T-helper 1 cell treated with Interleukin-12 subunit alpha and Interleukin-12 subunit beta and Interleukin-4 antibody, amounts not matched to agents 30 μg/mL and 1 μg/mL, for 36 hours (primary cell): ENCODE measurements around the gene ZMIZ2.

Source experiments
- H3K27ac Mint-ChIP-seq: one replicate; pipeline ENCODE4 v1.8.0; 2021; ENCODE audit warnings: mild to moderate bottlenecking, mixed read lengths
- H3K27me3 Mint-ChIP-seq: one replicate; pipeline ENCODE4 v1.8.0; 2021; ENCODE audit warnings: low read depth, mixed read lengths
- H3K36me3 Mint-ChIP-seq: one replicate; pipeline ENCODE4 v1.8.0; 2021; ENCODE audit warnings: low read depth, mixed read lengths
- H3K4me1 Mint-ChIP-seq: one replicate; pipeline ENCODE4 v1.8.0; 2021; ENCODE audit warnings: low read depth, mixed read lengths
- H3K4me3 Mint-ChIP-seq: one replicate; pipeline ENCODE4 v1.8.0; 2021; ENCODE audit warnings: mild to moderate bottlenecking, moderate library complexity, mixed read lengths
- H3K9me3 Mint-ChIP-seq: one replicate; pipeline ENCODE4 v1.8.0; 2021; ENCODE audit warnings: mixed read lengths

Gene ZMIZ2

DNA sequence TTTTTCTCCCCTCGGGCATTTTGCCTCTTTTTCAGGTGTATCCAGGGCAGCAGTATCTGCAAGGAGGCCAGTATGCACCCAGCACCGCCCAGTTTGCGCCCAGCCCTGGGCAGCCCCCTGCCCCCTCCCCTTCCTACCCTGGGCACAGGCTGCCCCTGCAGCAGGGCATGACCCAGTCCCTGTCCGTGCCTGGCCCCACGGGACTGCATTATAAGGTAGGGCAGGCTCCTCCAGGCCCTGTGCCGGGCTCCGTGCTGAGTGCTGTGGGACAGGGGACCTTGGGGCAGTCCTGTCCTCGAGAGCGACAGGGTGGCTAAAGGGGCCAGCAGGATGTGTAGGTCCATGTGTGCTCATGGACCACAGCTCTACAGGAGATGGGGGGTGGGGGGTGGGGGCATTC, 10.6 kb downstream of the ZMIZ2 start:
- Mint-ChIP-seq H3K27me3 (no peaks in the 10 kb centered on the region), H3K4me1 (no peaks in the 10 kb centered on the region), H3K4me3 (no peak overlapping the region), H3K27ac (no peak overlapping the region), H3K36me3 (peaks cover 26% of the 10 kb centered on the region), H3K9me3 (no peaks in the 10 kb centered on the region)

GRCh38 chr7:44760034-44760580, 11.5 kb downstream of the ZMIZ2 start:
- no peak overlapping the region for H3K4me3 Mint-ChIP-seq
- no peaks in the 10 kb centered on the region for H3K9me3 Mint-ChIP-seq
- H3K4me1 Mint-ChIP-seq = no peaks in the 10 kb centered on the region
- H3K36me3 Mint-ChIP-seq = peaks cover 30% of the 10 kb centered on the region
- no peaks in the 10 kb centered on the region for H3K27me3 Mint-ChIP-seq
- H3K27ac Mint-ChIP-seq = no peak overlapping the region

DNA sequence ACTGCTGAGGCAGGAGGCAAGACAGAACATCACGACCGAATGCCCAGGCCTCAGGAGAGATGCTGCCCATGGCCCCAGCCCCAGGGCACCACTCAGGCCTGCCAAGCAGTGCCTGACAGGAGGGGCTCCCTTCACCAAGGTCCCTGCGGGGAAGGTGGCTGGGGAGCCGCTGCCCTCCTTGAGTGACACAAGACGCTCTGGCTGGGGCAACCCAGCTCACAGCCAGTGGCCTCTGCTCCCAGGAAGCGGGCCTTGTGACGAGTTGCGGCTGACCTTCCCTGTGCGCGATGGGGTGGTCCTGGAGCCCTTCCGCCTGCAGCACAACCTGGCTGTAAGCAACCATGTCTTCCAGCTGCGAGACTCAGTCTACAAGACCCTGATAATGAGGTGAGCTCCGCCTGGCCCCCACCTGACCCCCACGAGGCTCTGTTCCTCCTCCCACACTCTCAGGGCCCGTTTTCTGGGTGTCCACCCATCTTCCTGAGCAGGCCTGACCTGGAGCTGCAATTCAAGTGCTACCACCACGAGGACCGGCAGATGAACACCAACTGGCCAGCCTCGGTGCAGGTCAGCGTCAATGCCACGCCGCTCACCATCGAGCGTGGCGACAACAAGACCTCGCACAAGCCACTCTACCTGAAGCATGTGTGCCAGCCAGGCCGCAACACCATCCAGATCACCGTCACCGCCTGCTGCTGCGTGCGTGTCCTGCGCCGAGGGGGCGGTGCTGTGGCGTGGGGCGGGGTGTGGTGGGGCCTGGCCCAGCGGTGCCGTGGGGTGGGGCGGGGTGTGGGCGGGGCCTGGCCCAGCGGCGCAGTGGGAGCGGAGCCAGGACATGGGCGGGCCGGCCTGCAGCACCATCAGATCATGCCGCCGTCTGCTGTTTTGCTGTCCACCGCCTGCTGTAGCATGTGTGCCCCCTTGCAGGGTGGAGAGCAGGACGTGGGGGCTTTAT, 12.8 kb downstream of the ZMIZ2 start:
- no peaks in the 10 kb centered on the region for H3K9me3 Mint-ChIP-seq
- no peaks in the 10 kb centered on the region for H3K4me1 Mint-ChIP-seq
- H3K4me3 Mint-ChIP-seq = no peak overlapping the region
- peaks cover 34% of the 10 kb centered on the region for H3K36me3 Mint-ChIP-seq
- no peaks in the 10 kb centered on the region for H3K27me3 Mint-ChIP-seq
- H3K27ac Mint-ChIP-seq = no peak overlapping the region

- no peaks in the 10 kb centered on the region for H3K9me3 Mint-ChIP-seq
- no peaks in the 10 kb centered on the region for H3K27me3 Mint-ChIP-seq
- H3K27ac Mint-ChIP-seq = no peak overlapping the region
- H3K36me3 Mint-ChIP-seq = peaks cover 38% of the 10 kb centered on the region
- H3K4me3 Mint-ChIP-seq = no peak overlapping the region
- H3K4me1 Mint-ChIP-seq = peaks cover 2% of the 10 kb centered on the region
These were observed 13.7 kb downstream of the ZMIZ2 start for GRCh38 chr7:44762300-44762699.

DNA sequence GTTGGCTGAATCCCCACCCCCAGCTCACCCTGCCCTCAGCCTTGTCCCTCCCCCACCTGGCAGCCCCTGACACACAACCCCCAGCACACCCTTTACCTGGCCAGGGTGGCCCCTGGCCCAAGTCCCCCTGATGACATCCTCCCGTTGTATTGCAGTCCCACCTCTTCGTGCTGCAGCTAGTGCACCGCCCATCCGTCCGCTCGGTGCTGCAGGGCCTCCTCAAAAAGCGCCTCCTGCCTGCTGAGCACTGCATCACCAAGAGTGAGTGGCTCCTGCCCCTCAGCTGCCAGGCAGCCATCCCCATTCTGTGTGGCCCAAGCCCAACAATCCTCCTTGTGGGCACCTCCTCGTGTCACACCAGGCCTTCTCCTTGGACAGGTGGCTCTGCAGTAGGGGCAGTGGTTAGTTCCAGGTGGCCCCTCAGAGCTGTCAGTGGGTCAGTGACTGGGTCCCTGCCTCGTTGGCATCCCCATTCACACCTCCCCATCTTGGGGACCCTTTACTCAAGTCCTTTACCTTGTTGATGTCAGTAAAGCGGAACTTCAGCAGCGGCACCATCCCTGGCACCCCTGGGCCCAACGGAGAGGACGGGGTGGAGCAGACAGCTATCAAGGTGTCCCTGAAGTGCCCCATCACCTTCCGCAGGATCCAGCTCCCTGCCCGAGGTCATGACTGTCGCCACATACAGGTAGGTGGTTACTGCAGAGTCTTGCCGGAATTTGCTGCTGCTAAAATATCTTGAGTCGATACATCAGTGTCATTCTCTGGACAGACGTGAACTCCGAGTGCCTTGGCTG, 14.3 kb downstream of the ZMIZ2 start:
- Mint-ChIP-seq H3K4me1 (peaks cover 5% of the 10 kb centered on the region), H3K27ac (no peak overlapping the region), H3K9me3 (no peaks in the 10 kb centered on the region), H3K27me3 (no peaks in the 10 kb centered on the region), H3K4me3 (no peak overlapping the region), H3K36me3 (peaks cover 40% of the 10 kb centered on the region)

GRCh38 chr7:44764081-44764480, 15.4 kb downstream of the ZMIZ2 start:
- no peaks in the 10 kb centered on the region for H3K27me3 Mint-ChIP-seq
- H3K4me1 Mint-ChIP-seq = peaks cover 15% of the 10 kb centered on the region
- no peaks in the 10 kb centered on the region for H3K9me3 Mint-ChIP-seq
- H3K36me3 Mint-ChIP-seq = peaks cover 45% of the 10 kb centered on the region
- no peak overlapping the region for H3K4me3 Mint-ChIP-seq
- no peak overlapping the region for H3K27ac Mint-ChIP-seq

GRCh38 chr7:44764665-44765578, 16.3 kb downstream of the ZMIZ2 start:
- H3K4me3 Mint-ChIP-seq = no peak overlapping the region
- H3K27ac Mint-ChIP-seq = no peak overlapping the region
- no peaks in the 10 kb centered on the region for H3K27me3 Mint-ChIP-seq
- no peaks in the 10 kb centered on the region for H3K9me3 Mint-ChIP-seq
- H3K36me3 Mint-ChIP-seq = peaks cover 48% of the 10 kb centered on the region
- peaks cover 21% of the 10 kb centered on the region for H3K4me1 Mint-ChIP-seq

DNA sequence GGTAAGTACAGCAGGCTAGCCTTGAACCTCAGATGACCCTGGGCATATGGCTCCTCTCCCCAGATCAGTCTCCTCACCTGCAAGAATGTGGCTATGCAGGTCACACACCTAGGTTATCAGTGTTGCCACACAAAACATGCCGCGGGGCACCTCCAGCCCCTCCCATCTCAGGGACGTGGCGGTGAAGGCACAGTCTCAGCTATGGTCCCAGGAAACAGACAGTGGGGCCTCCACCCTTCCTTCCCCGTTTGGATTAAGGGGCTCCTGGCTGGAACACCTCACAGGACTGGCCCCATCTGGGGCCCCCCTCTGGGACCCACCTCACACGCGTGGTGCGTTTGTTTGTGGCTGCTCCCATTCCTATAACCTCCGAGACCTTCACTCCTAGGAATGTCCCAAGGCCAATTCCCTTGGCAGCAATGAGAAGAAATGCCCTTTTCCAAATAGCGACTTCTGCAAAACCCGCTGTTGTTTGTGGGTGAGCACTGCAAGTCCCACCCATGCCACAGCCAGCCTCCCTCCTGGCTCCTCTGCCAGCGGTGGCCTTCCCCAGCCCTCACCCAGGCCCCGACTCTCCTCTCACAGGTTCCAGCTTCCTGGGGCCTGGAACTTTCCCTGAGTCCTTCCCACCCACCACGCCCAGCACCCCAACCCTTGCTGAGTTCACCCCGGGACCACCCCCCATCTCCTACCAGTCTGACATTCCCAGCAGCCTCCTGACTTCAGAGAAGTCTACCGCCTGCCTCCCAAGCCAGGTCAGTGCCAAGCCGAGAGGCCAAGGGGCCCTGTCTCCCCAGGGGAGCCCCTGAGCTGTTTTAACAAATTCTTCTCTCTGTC, 17.1 kb downstream of the ZMIZ2 start:
- Mint-ChIP-seq H3K27me3 (no peaks in the 10 kb centered on the region), H3K36me3 (peaks cover 48% of the 10 kb centered on the region), H3K9me3 (no peaks in the 10 kb centered on the region), H3K4me3 (no peak overlapping the region), H3K4me1 (peaks cover 24% of the 10 kb centered on the region), H3K27ac (peak overlapping the region; percentile 59)

DNA sequence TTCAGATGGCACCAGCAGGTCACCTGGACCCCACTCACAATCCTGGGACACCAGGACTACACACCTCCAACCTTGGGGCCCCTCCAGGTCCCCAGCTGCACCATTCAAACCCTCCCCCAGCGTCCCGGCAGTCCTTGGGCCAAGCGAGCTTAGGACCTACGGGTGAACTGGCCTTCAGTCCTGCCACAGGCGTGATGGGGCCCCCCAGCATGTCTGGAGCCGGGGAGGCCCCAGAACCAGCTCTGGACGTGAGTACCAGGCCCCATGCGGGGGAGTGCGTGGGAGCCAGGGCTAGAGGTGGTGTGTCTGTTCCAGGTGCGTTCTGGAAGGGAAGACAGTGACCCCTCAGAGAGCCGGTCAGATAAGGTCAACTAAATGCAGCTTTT, 17.8 kb downstream of the ZMIZ2 start:
- Mint-ChIP-seq H3K36me3 (peaks cover 47% of the 10 kb centered on the region), H3K27me3 (no peaks in the 10 kb centered on the region), H3K27ac (peak overlapping the region; percentile 59), H3K4me3 (no peak overlapping the region), H3K4me1 (peaks cover 27% of the 10 kb centered on the region), H3K9me3 (no peaks in the 10 kb centered on the region)

DNA sequence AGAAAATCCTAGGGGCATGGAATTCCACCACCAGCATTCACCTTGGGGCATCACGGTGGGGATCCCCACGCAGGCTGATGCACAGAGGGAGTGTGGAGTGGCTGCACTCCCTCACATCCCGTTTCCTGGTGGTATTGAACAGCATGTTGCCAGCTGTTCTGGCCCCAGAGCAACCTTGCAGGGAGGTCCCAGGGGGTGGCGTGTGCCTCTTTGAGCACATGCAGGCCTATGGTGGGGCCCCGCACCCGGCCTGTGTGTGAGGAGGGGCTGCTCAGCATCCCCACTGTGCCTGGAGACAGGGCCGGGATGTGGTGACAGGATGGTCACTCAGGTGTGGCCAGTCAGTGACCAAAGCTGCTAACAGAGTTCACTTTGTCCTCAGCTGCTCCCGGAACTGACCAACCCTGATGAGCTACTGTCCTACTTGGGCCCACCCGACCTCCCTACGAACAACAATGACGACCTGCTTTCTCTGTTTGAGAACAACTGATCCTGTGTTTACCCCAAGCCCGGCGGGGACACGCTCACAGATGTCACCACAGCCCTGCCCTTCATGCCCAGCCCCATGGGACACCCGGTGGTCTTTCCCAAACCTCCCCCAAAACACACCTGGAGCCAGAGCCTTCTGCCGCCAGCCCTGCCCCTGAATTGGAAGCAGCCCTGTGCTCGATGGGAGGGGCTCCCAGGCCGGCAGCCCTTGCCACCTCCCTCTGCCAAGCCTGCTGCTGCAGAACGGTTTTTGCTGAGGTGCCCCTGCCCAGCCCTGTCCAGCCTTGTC, 18.7 kb downstream of the ZMIZ2 start:
- Mint-ChIP-seq H3K4me3 (no peak overlapping the region), H3K27ac (no peak overlapping the region), H3K9me3 (no peaks in the 10 kb centered on the region), H3K36me3 (peaks cover 39% of the 10 kb centered on the region), H3K27me3 (no peaks in the 10 kb centered on the region), H3K4me1 (peaks cover 29% of the 10 kb centered on the region)

DNA sequence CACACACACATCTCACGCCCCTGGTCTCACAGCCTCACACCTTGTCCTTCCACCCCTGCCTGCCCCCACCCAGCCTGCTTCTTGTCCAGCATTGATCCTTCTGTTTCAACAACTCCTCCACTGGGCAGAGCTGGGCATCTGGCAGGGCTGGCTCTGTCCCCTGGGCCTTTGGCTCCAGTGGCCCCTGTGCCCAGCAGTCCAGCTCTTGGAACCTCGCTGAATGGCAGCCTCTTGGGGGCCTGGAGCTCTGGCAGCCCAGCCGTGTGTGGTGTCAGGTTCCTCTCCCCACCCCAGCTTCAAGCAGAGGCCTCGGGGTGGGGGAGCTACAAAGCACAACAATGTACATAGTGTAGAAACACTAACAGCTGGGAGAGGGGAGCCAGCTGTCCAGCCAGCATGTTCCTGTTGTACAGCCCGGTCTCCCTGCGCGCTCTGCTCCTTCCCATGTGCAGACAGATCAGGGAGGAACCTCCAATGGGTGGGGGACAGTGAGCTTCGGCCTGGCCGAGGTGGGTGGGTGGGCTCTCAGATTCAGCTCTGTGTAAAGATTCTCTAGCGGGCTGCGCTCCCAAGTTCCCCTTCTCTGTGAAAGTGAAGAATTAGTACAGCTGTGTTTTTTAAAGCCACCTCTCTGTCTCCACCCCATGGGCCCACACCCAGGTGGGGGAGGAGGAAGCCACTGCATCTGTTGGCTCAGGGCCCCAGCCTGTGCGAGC, 19.4 kb downstream of the ZMIZ2 start:
- Mint-ChIP-seq H3K4me3 (no peak overlapping the region), H3K36me3 (peaks cover 34% of the 10 kb centered on the region)

DNA sequence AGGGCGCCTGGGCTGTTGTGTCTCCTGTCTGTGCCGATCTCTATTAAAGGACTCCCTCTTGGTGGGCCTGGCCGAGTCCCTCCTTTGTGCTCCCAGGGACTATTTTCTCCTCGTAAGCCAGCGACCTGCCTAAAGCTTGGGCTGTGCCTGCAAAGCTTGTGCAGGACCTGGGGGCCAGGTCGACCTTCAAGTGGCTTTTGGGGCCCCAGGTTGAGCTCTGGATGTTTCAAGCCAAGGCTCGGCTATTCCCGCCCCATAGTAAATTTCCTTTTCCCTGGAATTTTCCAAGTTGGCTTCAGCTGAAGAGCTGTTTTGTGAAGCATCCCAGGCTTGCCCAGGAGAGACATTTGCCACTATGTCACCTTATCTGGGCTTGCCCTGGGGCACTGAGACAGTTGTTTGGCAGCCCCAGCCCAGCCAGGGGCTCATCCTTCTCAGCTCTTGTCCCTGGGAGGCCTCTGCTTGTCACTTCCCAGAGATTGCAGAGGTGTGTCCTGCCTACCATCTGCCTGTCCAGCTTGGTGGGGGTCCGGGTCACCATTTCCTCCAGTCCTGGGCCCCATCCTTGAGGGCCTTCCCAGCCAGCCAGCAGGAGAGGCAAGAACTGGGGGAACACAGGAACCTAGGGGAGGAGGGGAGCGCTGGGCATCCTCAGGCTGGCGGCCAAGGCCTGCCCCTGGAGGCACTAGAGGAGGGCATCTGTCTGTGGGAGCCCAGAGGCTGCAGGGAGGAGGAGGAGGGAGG, 20.2 kb downstream of the ZMIZ2 start:
- H3K36me3 Mint-ChIP-seq = peaks cover 28% of the 10 kb centered on the region
- no peaks in the 10 kb centered on the region for H3K9me3 Mint-ChIP-seq
- peak overlapping the region; percentile 72 for H3K27ac Mint-ChIP-seq
- peaks cover 29% of the 10 kb centered on the region for H3K4me1 Mint-ChIP-seq
- H3K4me3 Mint-ChIP-seq = no peak overlapping the region
- H3K27me3 Mint-ChIP-seq = no peaks in the 10 kb centered on the region

More for the DNA sequence above, 19.4 kb downstream of the ZMIZ2 start:
- Mint-ChIP-seq H3K27ac (peak overlapping the region; percentile 72), H3K27me3 (no peaks in the 10 kb centered on the region), H3K4me1 (peaks cover 29% of the 10 kb centered on the region), H3K9me3 (no peaks in the 10 kb centered on the region)
